ENCODE measurements around the gene GRK5. TPM values are rescaled to one million over a fixed set of nuclear protein-coding genes. Genes with fewer than 3 reads are reported as not detected.

Gene GRK5
- total RNA-seq, 2 donors from 2014 or later = 3.4 to 4.9 TPM

GRCh38 chr10:119316002-119316358 is 108.6 kb downstream of the GRK5 start:
- no peaks in the 10 kb centered on the region for H3K4me1 ChIP-seq
- WGBS, 2 donors = 89 to 100% methylated on average over 2 of the region's 2 CpGs
- no peaks in the 10 kb centered on the region for H3K27me3 ChIP-seq
- H3K4me3 ChIP-seq = no peak overlapping the region
- ATAC-seq = no peak
- no peak for DNase-seq
- H3K27ac ChIP-seq = no peak overlapping the region
- no peaks in the 10 kb centered on the region for H3K9me3 ChIP-seq
- H3K36me3 ChIP-seq (replicated peaks in 1 of 2; ENCODE audit: insufficient read depth in 1 of 2, low read depth in 2 of 2) = no peaks in the 10 kb centered on the region
- intact Hi-C loops (cut with DNase I) = no loop called here
- TF ChIP-seq CTCF (IDR thresholded peaks at IDR 0.05) = no peak
- TF ChIP-seq POLR2A (IDR thresholded peaks at IDR 0.05) = no peak

- 89% methylated on average over 4 of the region's 4 CpGs; no CpG with 5 or more reads in 1 of the 2 donors for WGBS, 2 donors
- ATAC-seq (no peak), DNase-seq (no peak)
- no peaks in the 10 kb centered on the region for H3K4me1 ChIP-seq
- no peaks in the 10 kb centered on the region for H3K9me3 ChIP-seq
- no peak overlapping the region for H3K27ac ChIP-seq
- no peak for TF ChIP-seq CTCF (IDR thresholded peaks at IDR 0.05)
- TF ChIP-seq POLR2A (IDR thresholded peaks at IDR 0.05) = no peak
- no peak overlapping the region for H3K4me3 ChIP-seq
- no peaks in the 10 kb centered on the region for H3K36me3 ChIP-seq (replicated peaks in 1 of 2; ENCODE audit: insufficient read depth in 1 of 2, low read depth in 2 of 2)
- no peaks in the 10 kb centered on the region for H3K27me3 ChIP-seq
- intact Hi-C loops (cut with DNase I) = no loop called here
Measured at GRCh38 chr10:119316729-119317097, 109.3 kb downstream of the GRK5 start.

- TF ChIP-seq POLR2A (IDR thresholded peaks at IDR 0.05) (no peak), CTCF (IDR thresholded peaks at IDR 0.05) (no peak)
- H3K4me1 ChIP-seq = no peaks in the 10 kb centered on the region
- DNase-seq = no peak
- H3K36me3 ChIP-seq (replicated peaks in 1 of 2; ENCODE audit: insufficient read depth in 1 of 2, low read depth in 2 of 2) = no peaks in the 10 kb centered on the region
- intact Hi-C loops (cut with DNase I) = no loop called here
- no peaks in the 10 kb centered on the region for H3K9me3 ChIP-seq
- no peaks in the 10 kb centered on the region for H3K27me3 ChIP-seq
- H3K4me3 ChIP-seq = no peak overlapping the region
- no peak for ATAC-seq
- H3K27ac ChIP-seq = no peak overlapping the region
- WGBS, 2 donors = 64 to 83% methylated on average over 8 to 11 of the region's 11 CpGs
Measured at GRCh38 chr10:119318411-119319160, 111.2 kb downstream of the GRK5 start.

- Histone ChIP-seq H3K9me3 (no peaks in the 10 kb centered on the region), H3K27ac (no peak overlapping the region), H3K4me3 (no peak overlapping the region), H3K36me3 (replicated peaks in 1 of 2; ENCODE audit: insufficient read depth in 1 of 2, low read depth in 2 of 2) (no peaks in the 10 kb centered on the region), H3K27me3 (no peaks in the 10 kb centered on the region), H3K4me1 (no peaks in the 10 kb centered on the region)
- ATAC-seq = no peak
- intact Hi-C loops (cut with DNase I) = no loop called here
- 76 to 77% methylated on average over 15 to 16 of the region's 16 CpGs for WGBS, 2 donors
- TF ChIP-seq CTCF (IDR thresholded peaks at IDR 0.05) (no peak), POLR2A (IDR thresholded peaks at IDR 0.05) (no peak)
- no peak for DNase-seq
Measured at GRCh38 chr10:119319161-119319919, 112.0 kb downstream of the GRK5 start.
